GM21381 (cell line): Measurements from ENCODE around the gene GON7.
"Not testable (repeated sequence)": the region's sequence is repeated elsewhere in the genome, so short reads cannot be mapped to it uniquely, and the experiment has no call there.

Experiments used
- ATAC-seq: cut with Tn5 transposase; IDR thresholded peaks from one replicate; pipeline ENCODE4 v1.9.1; 2021; ENCODE audit warnings: mild to moderate bottlenecking, moderate library complexity; ENCODE audit not compliant: unreplicated experiment

Gene GON7

GRCh38 chr14:93159625-93160352, 47.1 kb downstream of the GON7 start:
- ATAC-seq, result not testable (repeated sequence)

GRCh38 chr14:93158349-93158748, 48.5 kb downstream of the GON7 start:
- not testable (repeated sequence) for ATAC-seq

- ATAC-seq, result no peak
Measured at GRCh38 chr14:93156693-93157369, 50.0 kb downstream of the GON7 start.

GRCh38 chr14:93155667-93156066, 51.2 kb downstream of the GON7 start:
- no peak for ATAC-seq

- no peak for ATAC-seq
Measured at GRCh38 chr14:93153121-93153520, 53.7 kb downstream of the GON7 start.
